ENCODE data around the gene CAB39.

- TF ChIP-seq POLR2A (IDR thresholded peaks at IDR 0.05; ENCODE audit: low read length) = no peak
- TF ChIP-seq GATA1 (IDR thresholded peaks at IDR 0.05; ENCODE audit: low read depth, low read length) = no peak
Observed at GRCh38 chr2:230677201-230677946, 35.3 kb upstream of the CAB39 start.
